Kidney epithelial cell (primary cell): Measurements from ENCODE around the gene GJD3. TPM values are rescaled to one million over a fixed set of nuclear protein-coding genes. Genes with fewer than 3 reads are reported as not detected.

Experiments
- DNase-seq: peaks from one replicate; pipeline ENCODE4 v3.0.0-alpha.2; 2010; ENCODE audit warnings: low read depth
- H3K27me3 ChIP-seq: 2 replicates; pipeline ENCODE4 v1.6.0; 2011; ENCODE audit warnings: low read length; ENCODE audit not compliant: control insufficient read depth, insufficient read depth
- H3K36me3 ChIP-seq: 2 replicates; pipeline ENCODE4 v1.5.1; 2011; ENCODE audit warnings: low read length; ENCODE audit not compliant: control insufficient read depth, insufficient read depth
- H3K4me3 ChIP-seq: 2 replicates; pipeline ENCODE4 v1.5.1; 2011; ENCODE audit warnings: low read depth, mild to moderate bottlenecking, control low read depth, low read length
- total RNA-seq: library from RNA; depleted of rRNA; stranded (reverse); fragments of >200 nt; gene quantifications from 2 replicates; pipeline ENCODE4 v1.2.3, GENCODE V29; 2015
- TF ChIP-seq, protein P1 (sequence below): IDR thresholded peaks from 2 replicates; pipeline ENCODE4 v1.5.1; 2011; ENCODE audit warnings: mild to moderate bottlenecking, moderate library complexity, low read length, control low read depth, inconsistent platforms; ENCODE audit not compliant: insufficient read depth, poor library complexity, severe bottlenecking

GJD3 gene
- total RNA-seq, 1 donor from 2014 or later, result not detected

DNA sequence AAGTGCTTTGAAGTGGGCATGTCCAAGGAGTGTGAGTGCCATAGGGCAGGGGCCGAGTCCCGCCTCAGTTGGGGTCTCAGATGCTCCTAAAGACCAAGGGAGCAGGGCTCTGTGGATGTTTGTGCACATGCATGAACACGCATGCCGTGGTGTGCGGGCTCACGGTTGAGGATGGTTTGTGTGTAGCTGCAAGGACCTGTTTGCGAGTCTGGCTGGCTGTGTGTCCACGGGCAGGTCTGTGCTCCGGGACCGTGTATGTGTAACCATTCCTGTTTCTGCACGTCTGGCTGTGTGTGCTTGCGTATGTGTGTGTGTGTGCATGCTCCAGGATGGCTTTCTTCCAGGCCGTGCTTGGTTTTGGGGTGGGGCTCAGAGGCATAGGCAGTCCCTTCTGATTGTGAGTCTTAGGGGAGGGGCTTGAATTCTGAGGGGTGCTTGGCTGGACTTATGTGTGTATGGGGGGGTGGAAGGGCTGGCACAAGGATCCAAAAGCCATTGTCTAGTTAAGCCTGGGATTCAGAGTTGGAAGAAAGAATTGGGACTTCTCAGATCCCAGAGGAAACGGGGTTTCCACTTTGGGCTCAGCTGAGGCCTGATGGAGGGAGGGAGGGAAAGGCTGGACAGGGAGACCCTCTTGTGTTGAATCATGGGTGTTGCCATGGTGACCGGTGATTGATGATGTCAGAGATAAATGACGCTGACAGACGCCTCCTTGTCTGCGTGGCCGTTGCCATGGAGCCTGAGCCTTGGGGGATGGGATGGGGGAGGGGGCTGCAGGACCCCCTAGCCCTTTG lies 14.4 kb downstream of the GJD3 start:
- no peaks in the 10 kb centered on the region for H3K27me3 ChIP-seq
- no peak overlapping the region for H3K4me3 ChIP-seq
- no peak for DNase-seq
- TF ChIP-seq, protein P1, sequence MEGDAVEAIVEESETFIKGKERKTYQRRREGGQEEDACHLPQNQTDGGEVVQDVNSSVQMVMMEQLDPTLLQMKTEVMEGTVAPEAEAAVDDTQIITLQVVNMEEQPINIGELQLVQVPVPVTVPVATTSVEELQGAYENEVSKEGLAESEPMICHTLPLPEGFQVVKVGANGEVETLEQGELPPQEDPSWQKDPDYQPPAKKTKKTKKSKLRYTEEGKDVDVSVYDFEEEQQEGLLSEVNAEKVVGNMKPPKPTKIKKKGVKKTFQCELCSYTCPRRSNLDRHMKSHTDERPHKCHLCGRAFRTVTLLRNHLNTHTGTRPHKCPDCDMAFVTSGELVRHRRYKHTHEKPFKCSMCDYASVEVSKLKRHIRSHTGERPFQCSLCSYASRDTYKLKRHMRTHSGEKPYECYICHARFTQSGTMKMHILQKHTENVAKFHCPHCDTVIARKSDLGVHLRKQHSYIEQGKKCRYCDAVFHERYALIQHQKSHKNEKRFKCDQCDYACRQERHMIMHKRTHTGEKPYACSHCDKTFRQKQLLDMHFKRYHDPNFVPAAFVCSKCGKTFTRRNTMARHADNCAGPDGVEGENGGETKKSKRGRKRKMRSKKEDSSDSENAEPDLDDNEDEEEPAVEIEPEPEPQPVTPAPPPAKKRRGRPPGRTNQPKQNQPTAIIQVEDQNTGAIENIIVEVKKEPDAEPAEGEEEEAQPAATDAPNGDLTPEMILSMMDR, result no peak
- peaks cover 2% of the 10 kb centered on the region for H3K36me3 ChIP-seq

DNA sequence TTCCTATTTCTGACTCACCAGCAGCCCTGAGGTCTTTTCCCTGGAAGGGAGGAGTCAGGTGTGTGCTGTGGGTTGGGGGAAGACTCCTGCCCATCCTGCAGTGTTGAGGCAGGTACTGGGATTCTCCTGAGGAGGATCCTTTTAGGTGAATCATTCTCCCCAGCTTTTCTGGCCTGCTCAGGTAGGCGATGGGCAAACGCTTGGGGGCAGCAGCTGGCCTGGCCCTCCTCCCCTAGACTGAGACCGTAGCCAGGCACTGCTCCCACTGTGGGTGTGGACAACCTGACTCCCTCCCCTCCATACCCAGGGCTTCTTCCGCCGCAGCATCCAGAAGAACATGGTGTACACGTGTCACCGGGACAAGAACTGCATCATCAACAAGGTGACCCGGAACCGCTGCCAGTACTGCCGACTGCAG lies 15.1 kb downstream of the GJD3 start:
- no peak for DNase-seq

DNA sequence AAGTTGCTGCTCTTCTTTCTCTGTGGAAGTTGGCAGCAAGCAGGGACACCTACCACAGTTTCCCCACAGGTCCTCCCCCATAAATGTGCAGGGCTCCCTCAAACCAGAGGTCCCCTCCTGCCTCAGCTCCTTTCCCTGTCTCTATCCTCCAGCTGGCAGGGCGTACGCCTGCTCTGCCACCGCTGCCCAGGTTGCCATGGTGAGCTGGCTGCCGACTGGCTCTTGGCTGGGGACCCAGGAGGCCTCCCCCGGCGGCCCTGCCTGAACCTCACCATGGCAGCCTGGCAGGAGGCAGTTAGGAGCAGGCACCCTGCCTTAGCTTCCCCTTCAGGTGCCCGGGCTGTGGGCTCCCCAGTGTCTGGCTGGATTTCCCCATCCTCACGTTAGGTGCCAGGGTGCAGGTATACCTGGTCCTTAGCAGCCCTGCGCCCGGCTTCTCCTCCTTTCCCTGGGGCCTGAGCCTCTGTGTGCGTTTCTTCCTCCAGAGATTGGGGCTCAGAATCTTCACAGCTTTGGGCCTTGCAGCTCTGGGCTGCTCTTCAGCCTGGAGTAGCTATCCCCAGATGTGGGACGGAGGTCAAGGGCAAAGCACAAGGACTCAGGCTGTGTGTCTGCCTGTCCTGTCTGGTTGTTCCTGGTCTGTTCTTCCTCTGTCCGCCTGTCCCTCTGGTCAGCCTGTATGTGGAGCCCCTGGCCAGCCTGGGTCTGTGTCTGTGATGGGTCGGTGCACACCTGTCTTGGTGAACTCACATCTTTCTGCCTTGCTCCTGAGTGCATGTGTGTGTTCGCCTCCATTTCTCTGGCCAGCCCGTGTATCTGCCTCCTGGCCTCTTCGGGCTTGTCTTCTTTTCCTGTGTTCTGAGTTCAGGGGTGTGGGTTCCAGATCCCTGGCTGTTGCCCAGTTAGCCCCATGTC lies 15.7 kb downstream of the GJD3 start:
- no peak overlapping the region for H3K4me3 ChIP-seq
- peaks cover 2% of the 10 kb centered on the region for H3K36me3 ChIP-seq
- TF ChIP-seq, protein P1, result no peak
- no peak for DNase-seq
- no peaks in the 10 kb centered on the region for H3K27me3 ChIP-seq

More for the DNA sequence above, 15.1 kb downstream of the GJD3 start:
- Histone ChIP-seq H3K27me3 (no peaks in the 10 kb centered on the region), H3K36me3 (peaks cover 2% of the 10 kb centered on the region), H3K4me3 (no peak overlapping the region)
- TF ChIP-seq, protein P1, result no peak

DNA sequence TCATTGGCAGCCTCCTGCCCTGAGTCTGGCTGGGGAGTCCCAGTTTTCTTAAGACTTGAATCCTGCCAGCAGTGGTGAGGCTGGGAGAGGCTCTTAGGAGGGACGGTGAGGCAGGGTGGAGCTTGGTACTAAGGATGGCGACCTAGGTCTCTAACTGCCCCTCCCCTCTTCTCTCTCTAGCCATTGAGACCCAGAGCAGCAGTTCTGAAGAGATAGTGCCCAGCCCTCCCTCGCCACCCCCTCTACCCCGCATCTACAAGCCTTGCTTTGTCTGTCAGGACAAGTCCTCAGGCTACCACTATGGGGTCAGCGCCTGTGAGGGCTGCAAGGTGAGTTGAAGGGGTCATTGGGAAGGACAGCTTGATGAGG lies 16.4 kb downstream of the GJD3 start:
- Histone ChIP-seq H3K27me3 (no peaks in the 10 kb centered on the region), H3K36me3 (peaks cover 2% of the 10 kb centered on the region), H3K4me3 (no peak overlapping the region)
- TF ChIP-seq, protein P1, result no peak
- no peak for DNase-seq

DNA sequence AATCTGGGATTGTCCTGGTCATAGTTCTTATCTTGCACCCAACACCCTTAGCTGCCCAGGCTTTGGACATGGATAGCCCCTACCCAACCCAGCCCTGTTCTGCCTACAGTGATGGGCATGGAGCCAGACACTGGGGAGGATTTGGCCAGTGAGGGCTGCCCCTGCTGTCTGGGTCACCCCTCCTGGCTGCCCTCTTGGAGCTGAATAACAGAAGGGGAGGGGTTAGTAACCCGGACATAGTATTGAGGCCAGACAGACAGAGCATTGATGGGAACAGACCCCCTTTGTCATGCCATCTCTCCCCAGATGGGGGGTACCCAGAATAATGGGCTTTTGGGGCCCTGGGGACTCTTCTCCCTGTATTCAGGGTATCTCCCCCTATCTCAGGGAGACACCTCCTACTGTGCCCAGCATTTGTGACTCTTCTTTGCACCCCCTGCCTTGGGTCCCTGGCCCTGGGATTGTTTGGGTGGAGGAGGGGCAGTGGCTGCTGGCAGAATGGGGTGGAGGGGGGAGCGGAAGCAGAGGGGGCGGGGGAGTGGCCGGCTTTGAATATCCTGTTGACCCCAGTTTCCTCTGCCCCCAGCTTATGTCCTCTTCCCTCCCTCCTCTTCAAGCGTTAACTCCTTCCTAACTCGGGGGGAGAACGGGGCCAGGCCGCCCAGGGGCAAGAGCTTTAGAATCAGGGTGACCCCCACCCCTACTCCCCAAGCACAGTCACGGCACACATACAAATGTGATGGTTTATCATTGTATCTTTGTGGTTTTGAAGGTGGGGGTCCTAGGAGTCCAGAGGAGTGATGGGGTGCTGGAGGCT lies 17.0 kb downstream of the GJD3 start:
- Histone ChIP-seq H3K27me3 (no peaks in the 10 kb centered on the region), H3K36me3 (peaks cover 2% of the 10 kb centered on the region), H3K4me3 (no peak overlapping the region)
- TF ChIP-seq, protein P1, result no peak
- no peak for DNase-seq
